ENCODE data around the gene PLEKHA8. TPM values are rescaled to one million over a fixed set of nuclear protein-coding genes. Genes with fewer than 3 reads are reported as not detected.
"Not testable (repeated sequence)": the region's sequence is repeated elsewhere in the genome, so short reads cannot be mapped to it uniquely, and the experiment has no call there.

The PLEKHA8 gene
- total and polyA plus RNA-seq, 2 of the 8 experiments (the other 6 are each of a cell fraction or from before 2014, with no cell fraction given) = 10.7 to 44.0 TPM

GRCh38 chr7:30061786-30062185 is 33.6 kb downstream of the PLEKHA8 start:
- peak; percentile 20 to 42; a peak in 3 of 4 replicates for TF ChIP-seq RAD21 (IDR thresholded peaks at IDR 0.05 in 1 of 2, conservative IDR thresholded peaks at IDR 0.05 in 1 of 2; ENCODE audit: low read depth in 2 of 2, low read length in 2 of 2)
- TF ChIP-seq, protein P1, sequence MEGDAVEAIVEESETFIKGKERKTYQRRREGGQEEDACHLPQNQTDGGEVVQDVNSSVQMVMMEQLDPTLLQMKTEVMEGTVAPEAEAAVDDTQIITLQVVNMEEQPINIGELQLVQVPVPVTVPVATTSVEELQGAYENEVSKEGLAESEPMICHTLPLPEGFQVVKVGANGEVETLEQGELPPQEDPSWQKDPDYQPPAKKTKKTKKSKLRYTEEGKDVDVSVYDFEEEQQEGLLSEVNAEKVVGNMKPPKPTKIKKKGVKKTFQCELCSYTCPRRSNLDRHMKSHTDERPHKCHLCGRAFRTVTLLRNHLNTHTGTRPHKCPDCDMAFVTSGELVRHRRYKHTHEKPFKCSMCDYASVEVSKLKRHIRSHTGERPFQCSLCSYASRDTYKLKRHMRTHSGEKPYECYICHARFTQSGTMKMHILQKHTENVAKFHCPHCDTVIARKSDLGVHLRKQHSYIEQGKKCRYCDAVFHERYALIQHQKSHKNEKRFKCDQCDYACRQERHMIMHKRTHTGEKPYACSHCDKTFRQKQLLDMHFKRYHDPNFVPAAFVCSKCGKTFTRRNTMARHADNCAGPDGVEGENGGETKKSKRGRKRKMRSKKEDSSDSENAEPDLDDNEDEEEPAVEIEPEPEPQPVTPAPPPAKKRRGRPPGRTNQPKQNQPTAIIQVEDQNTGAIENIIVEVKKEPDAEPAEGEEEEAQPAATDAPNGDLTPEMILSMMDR (IDR thresholded peaks at IDR 0.05; ENCODE audit: control extremely low read depth in 1 of 3, insufficient read depth in 1 of 3, low read depth in 1 of 3, low read length in 3 of 3) = peak in 2 of 3 experiments; percentile 39 to 45; a peak in 3 of 4 replicates
- H3K36me3 ChIP-seq (ENCODE audit: control insufficient read depth in 2 of 4, insufficient read depth in 4 of 4, low read length in 3 of 4) = peaks cover 2 to 28% (median 18%) of the 10 kb centered on the region in 4 experiments; a peak in 6 of 8 replicates
- H3K14ac ChIP-seq (ENCODE audit: insufficient read length); H3K79me1 ChIP-seq (ENCODE audit: low read depth, low read length); H4K91ac ChIP-seq (replicated peaks; ENCODE audit: insufficient read length, low read length); H3K79me2 ChIP-seq (ENCODE audit: control insufficient read depth in 1 of 2, insufficient read depth in 2 of 2, low read length in 2 of 2); H3K4me1 ChIP-seq (replicated peaks in 1 of 4; ENCODE audit: control insufficient read depth in 3 of 4, insufficient read depth in 4 of 4, low read length in 3 of 4); DNase-seq (ENCODE audit: low read depth in 1 of 2, low spot score in 2 of 2); H2BK120ac ChIP-seq (replicated peaks; ENCODE audit: low read depth, low read length); H3K9me3 ChIP-seq (ENCODE audit: insufficient read depth in 2 of 2, low read depth in 1 of 2, low read length in 1 of 2); H3K56ac ChIP-seq (replicated peaks; ENCODE audit: insufficient read length, low read depth, low read length); H3K27ac ChIP-seq (ENCODE audit: low read depth, low read length); H2AK5ac ChIP-seq (ENCODE audit: low read depth, low read length); H2BK15ac ChIP-seq (ENCODE audit: low read length); H2AFZ ChIP-seq (ENCODE audit: low read length); H3K23ac ChIP-seq (ENCODE audit: insufficient read length); H2BK20ac ChIP-seq (ENCODE audit: low read length); H2BK5ac ChIP-seq (ENCODE audit: low read depth, low read length); H3K4me3 ChIP-seq (ENCODE audit: extremely low read depth in 1 of 4, insufficient read depth in 2 of 4, low read depth in 3 of 4, low read length in 4 of 4); H4K5ac ChIP-seq (ENCODE audit: insufficient read length, low read depth, low read length); H4K20me1 ChIP-seq (replicated peaks in 1 of 2; ENCODE audit: control insufficient read depth in 1 of 2, insufficient read depth in 2 of 2, low read length in 2 of 2); H3K9ac ChIP-seq (replicated peaks in 1 of 4; ENCODE audit: extremely low read depth in 1 of 4, low read depth in 3 of 4, low read length in 3 of 4); H2BK12ac ChIP-seq (ENCODE audit: low read depth, low read length); H3K27me3 ChIP-seq (replicated peaks in 1 of 4; ENCODE audit: control insufficient read depth in 3 of 4, extremely low read depth in 1 of 4, insufficient read depth in 3 of 4, low read length in 3 of 4); H3K4me2 ChIP-seq (ENCODE audit: insufficient read depth in 1 of 2, low read depth in 2 of 2, low read length in 2 of 2); H4K8ac ChIP-seq (ENCODE audit: extremely low read depth, insufficient read depth, low read length); H3K18ac ChIP-seq (ENCODE audit: extremely low read depth, low read length); H3K4ac ChIP-seq (replicated peaks; ENCODE audit: insufficient read length, low read depth, low read length); H3K23me2 ChIP-seq (ENCODE audit: low read depth, low read length): not testable (repeated sequence)
- peak; percentile 98 for FAIRE-seq
- ChIA-PET POLR2A (ENCODE audit: partially characterized antibody) (interaction anchor here (0.6 to 1.5 kb wide), 3 partner anchors 28 to 160 kb away, joined by 3 to 4 read pairs (median 3); no protein-coding TSS in a partner anchor), CTCF (ENCODE audit: partially characterized antibody) (interaction anchor here (0.5 to 5.2 kb wide), 45 partner anchors 9 to 738 kb away, joined by 3 to 49 read pairs (median 5); no protein-coding TSS in a partner anchor)
- WGBS, 2 experiments (ENCODE audit: extremely low coverage in 1 of 2, insufficient coverage in 1 of 2, insufficient read length in 1 of 2, insufficient replicate concordance in 2 of 2, low coverage in 1 of 2, low lambda C conversion rate in 2 of 2, missing lambda C conversion rate in 1 of 2) = 48% methylated on average over 3 of the region's 3 CpGs; no CpG with 5 or more reads in 1 of the 2 experiments
